ENCODE results near the gene ADGRB3. TPM values are rescaled to one million over a fixed set of nuclear protein-coding genes. Genes with fewer than 3 reads are reported as not detected.

ADGRB3 gene
- total RNA-seq, 1 experiment from 2014 or later = not detected

- H3K36me3 ChIP-seq (ENCODE audit: insufficient read depth, low read length) = no peaks in the 10 kb centered on the region
- no peak overlapping the region for H3K27ac ChIP-seq (ENCODE audit: low read length)
- no peak overlapping the region for H3K4me2 ChIP-seq (ENCODE audit: low read depth, low read length, poor library complexity, severe bottlenecking)
- H3K27me3 ChIP-seq (ENCODE audit: low read length) = no peaks in the 10 kb centered on the region
- H3K9me2 ChIP-seq (replicated peaks; ENCODE audit: insufficient read depth, low read length) = no peaks in the 10 kb centered on the region
- H2AFZ ChIP-seq (ENCODE audit: low read length) = no peak overlapping the region
- no peak overlapping the region for H3K9ac ChIP-seq (ENCODE audit: low read length)
- DNase-seq = no peak
- H3K4me1 ChIP-seq (ENCODE audit: low read length) = no peaks in the 10 kb centered on the region
- no peak overlapping the region for H3K4me3 ChIP-seq (ENCODE audit: low read length)
- no peaks in the 10 kb centered on the region for H4K20me1 ChIP-seq (ENCODE audit: insufficient read depth, low read depth, low read length)
- H3K9me3 ChIP-seq (ENCODE audit: low read length) = no peaks in the 10 kb centered on the region
- no peaks in the 10 kb centered on the region for H3K79me2 ChIP-seq (ENCODE audit: low read length)
Observed at GRCh38 chr6:69390125-69390524, 755.0 kb downstream of the ADGRB3 start.

GRCh38 chr6:69391106-69391505 is 756.0 kb downstream of the ADGRB3 start:
- no peaks in the 10 kb centered on the region for H3K79me2 ChIP-seq (ENCODE audit: low read length)
- no peaks in the 10 kb centered on the region for H3K27me3 ChIP-seq (ENCODE audit: low read length)
- no peaks in the 10 kb centered on the region for H3K36me3 ChIP-seq (ENCODE audit: insufficient read depth, low read length)
- no peaks in the 10 kb centered on the region for H3K9me3 ChIP-seq (ENCODE audit: low read length)
- H3K27ac ChIP-seq (ENCODE audit: low read length) = no peak overlapping the region
- no peak overlapping the region for H3K9ac ChIP-seq (ENCODE audit: low read length)
- H3K4me1 ChIP-seq (ENCODE audit: low read length) = no peaks in the 10 kb centered on the region
- H2AFZ ChIP-seq (ENCODE audit: low read length) = no peak overlapping the region
- H3K4me3 ChIP-seq (ENCODE audit: low read length) = no peak overlapping the region
- H3K9me2 ChIP-seq (replicated peaks; ENCODE audit: insufficient read depth, low read length) = no peaks in the 10 kb centered on the region
- H3K4me2 ChIP-seq (ENCODE audit: low read depth, low read length, poor library complexity, severe bottlenecking) = no peak overlapping the region
- no peak for DNase-seq
- no peaks in the 10 kb centered on the region for H4K20me1 ChIP-seq (ENCODE audit: insufficient read depth, low read depth, low read length)

GRCh38 chr6:69392745-69393144 is 757.7 kb downstream of the ADGRB3 start:
- Histone ChIP-seq H4K20me1 (ENCODE audit: insufficient read depth, low read depth, low read length) (no peaks in the 10 kb centered on the region), H3K36me3 (ENCODE audit: insufficient read depth, low read length) (no peaks in the 10 kb centered on the region), H2AFZ (ENCODE audit: low read length) (no peak overlapping the region)

GRCh38 chr6:69398311-69398710 is 763.2 kb downstream of the ADGRB3 start:
- H3K27ac ChIP-seq (ENCODE audit: low read length) = no peak overlapping the region
- H3K79me2 ChIP-seq (ENCODE audit: low read length) = no peaks in the 10 kb centered on the region
- no peaks in the 10 kb centered on the region for H3K27me3 ChIP-seq (ENCODE audit: low read length)
- DNase-seq = no peak
- no peaks in the 10 kb centered on the region for H3K9me2 ChIP-seq (replicated peaks; ENCODE audit: insufficient read depth, low read length)
- no peaks in the 10 kb centered on the region for H3K9me3 ChIP-seq (ENCODE audit: low read length)
- H4K20me1 ChIP-seq (ENCODE audit: insufficient read depth, low read depth, low read length) = no peaks in the 10 kb centered on the region
- no peak overlapping the region for H3K4me3 ChIP-seq (ENCODE audit: low read length)
- no peak overlapping the region for H3K4me2 ChIP-seq (ENCODE audit: low read depth, low read length, poor library complexity, severe bottlenecking)
- H3K36me3 ChIP-seq (ENCODE audit: insufficient read depth, low read length) = no peaks in the 10 kb centered on the region
- H3K4me1 ChIP-seq (ENCODE audit: low read length) = no peaks in the 10 kb centered on the region
- no peak overlapping the region for H3K9ac ChIP-seq (ENCODE audit: low read length)
- no peak overlapping the region for H2AFZ ChIP-seq (ENCODE audit: low read length)

More at GRCh38 chr6:69392745-69393144, 757.7 kb downstream of the ADGRB3 start:
- no peak overlapping the region for H3K4me3 ChIP-seq (ENCODE audit: low read length)
- H3K9ac ChIP-seq (ENCODE audit: low read length) = no peak overlapping the region
- DNase-seq = no peak
- H3K79me2 ChIP-seq (ENCODE audit: low read length) = no peaks in the 10 kb centered on the region
- H3K4me2 ChIP-seq (ENCODE audit: low read depth, low read length, poor library complexity, severe bottlenecking) = no peak overlapping the region
- no peaks in the 10 kb centered on the region for H3K9me2 ChIP-seq (replicated peaks; ENCODE audit: insufficient read depth, low read length)
- H3K4me1 ChIP-seq (ENCODE audit: low read length) = no peaks in the 10 kb centered on the region
- H3K27ac ChIP-seq (ENCODE audit: low read length) = no peak overlapping the region
- no peaks in the 10 kb centered on the region for H3K27me3 ChIP-seq (ENCODE audit: low read length)
- H3K9me3 ChIP-seq (ENCODE audit: low read length) = no peaks in the 10 kb centered on the region

DNA sequence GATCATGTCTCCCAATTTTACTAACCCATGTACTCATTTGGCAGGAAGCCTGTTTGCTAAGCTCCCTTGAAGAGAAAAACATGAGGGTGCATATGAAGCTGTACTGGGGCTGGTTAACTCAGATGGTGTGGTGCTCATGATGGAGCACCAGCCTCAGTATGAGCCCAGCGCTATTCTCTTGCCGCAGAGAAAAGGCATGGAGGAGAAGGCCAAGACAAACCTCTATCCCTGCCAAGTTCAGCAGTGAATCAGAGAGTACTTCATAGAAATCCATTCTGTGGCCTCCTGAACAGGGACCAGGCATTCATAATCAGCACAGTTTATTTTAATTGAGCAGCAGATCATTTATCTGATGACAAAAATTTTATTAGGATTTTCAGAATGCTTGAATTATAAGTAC is 763.6 kb downstream of the ADGRB3 start:
- Histone ChIP-seq H3K27me3 (ENCODE audit: low read length) (no peaks in the 10 kb centered on the region), H4K20me1 (ENCODE audit: insufficient read depth, low read depth, low read length) (no peaks in the 10 kb centered on the region), H3K4me1 (ENCODE audit: low read length) (no peaks in the 10 kb centered on the region), H2AFZ (ENCODE audit: low read length) (no peak overlapping the region), H3K79me2 (ENCODE audit: low read length) (no peaks in the 10 kb centered on the region), H3K4me3 (ENCODE audit: low read length) (no peak overlapping the region), H3K27ac (ENCODE audit: low read length) (no peak overlapping the region), H3K9me2 (replicated peaks; ENCODE audit: insufficient read depth, low read length) (no peaks in the 10 kb centered on the region), H3K9me3 (ENCODE audit: low read length) (no peaks in the 10 kb centered on the region), H3K9ac (ENCODE audit: low read length) (no peak overlapping the region), H3K36me3 (ENCODE audit: insufficient read depth, low read length) (no peaks in the 10 kb centered on the region), H3K4me2 (ENCODE audit: low read depth, low read length, poor library complexity, severe bottlenecking) (no peak overlapping the region)
- DNase-seq = no peak

DNA sequence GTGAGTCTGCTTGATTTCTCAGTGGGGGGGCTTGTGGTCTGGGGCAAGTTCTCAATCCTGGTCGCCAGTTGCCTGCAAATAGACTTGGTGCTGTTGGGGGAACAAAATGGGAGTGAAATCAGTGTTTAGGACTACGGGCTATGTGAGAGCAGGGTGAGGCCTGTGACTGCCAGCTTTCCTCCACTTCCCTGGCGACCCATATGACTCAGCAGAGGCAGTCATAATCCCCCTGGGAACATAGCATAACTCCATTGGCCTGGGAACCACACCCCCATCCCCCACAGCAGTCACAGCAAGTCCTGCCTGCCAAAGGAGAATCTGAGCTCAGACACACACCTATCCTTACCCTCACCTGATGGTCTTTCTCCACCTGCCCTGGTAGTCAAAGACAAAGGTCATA is 773.8 kb downstream of the ADGRB3 start:
- DNase-seq = no peak

GRCh38 chr6:69416776-69417175 is 781.7 kb downstream of the ADGRB3 start:
- Histone ChIP-seq H3K4me3 (ENCODE audit: low read length) (no peak overlapping the region), H3K9me3 (ENCODE audit: low read length) (no peaks in the 10 kb centered on the region), H3K4me2 (ENCODE audit: low read depth, low read length, poor library complexity, severe bottlenecking) (no peak overlapping the region), H4K20me1 (ENCODE audit: insufficient read depth, low read depth, low read length) (no peaks in the 10 kb centered on the region), H3K9ac (ENCODE audit: low read length) (no peak overlapping the region), H3K27ac (ENCODE audit: low read length) (no peak overlapping the region), H2AFZ (ENCODE audit: low read length) (no peak overlapping the region), H3K36me3 (ENCODE audit: insufficient read depth, low read length) (no peaks in the 10 kb centered on the region), H3K79me2 (ENCODE audit: low read length) (no peaks in the 10 kb centered on the region), H3K9me2 (replicated peaks; ENCODE audit: insufficient read depth, low read length) (no peaks in the 10 kb centered on the region), H3K27me3 (ENCODE audit: low read length) (no peaks in the 10 kb centered on the region), H3K4me1 (ENCODE audit: low read length) (no peaks in the 10 kb centered on the region)
- DNase-seq = no peak

More for the DNA sequence above, 773.8 kb downstream of the ADGRB3 start:
- no peaks in the 10 kb centered on the region for H3K9me3 ChIP-seq (ENCODE audit: low read length)
- no peaks in the 10 kb centered on the region for H3K9me2 ChIP-seq (replicated peaks; ENCODE audit: insufficient read depth, low read length)
- no peak overlapping the region for H3K4me3 ChIP-seq (ENCODE audit: low read length)
- no peak overlapping the region for H3K27ac ChIP-seq (ENCODE audit: low read length)
- H3K36me3 ChIP-seq (ENCODE audit: insufficient read depth, low read length) = no peaks in the 10 kb centered on the region
- no peak overlapping the region for H3K4me2 ChIP-seq (ENCODE audit: low read depth, low read length, poor library complexity, severe bottlenecking)
- H3K4me1 ChIP-seq (ENCODE audit: low read length) = no peaks in the 10 kb centered on the region
- H2AFZ ChIP-seq (ENCODE audit: low read length) = no peak overlapping the region
- H3K9ac ChIP-seq (ENCODE audit: low read length) = no peak overlapping the region
- H3K79me2 ChIP-seq (ENCODE audit: low read length) = no peaks in the 10 kb centered on the region
- H3K27me3 ChIP-seq (ENCODE audit: low read length) = no peaks in the 10 kb centered on the region
- no peaks in the 10 kb centered on the region for H4K20me1 ChIP-seq (ENCODE audit: insufficient read depth, low read depth, low read length)

GRCh38 chr6:69421269-69421668 is 786.2 kb downstream of the ADGRB3 start:
- H3K27me3 ChIP-seq (ENCODE audit: low read length) = no peaks in the 10 kb centered on the region
- H3K27ac ChIP-seq (ENCODE audit: low read length) = no peak overlapping the region
- no peaks in the 10 kb centered on the region for H3K36me3 ChIP-seq (ENCODE audit: insufficient read depth, low read length)
- H3K4me3 ChIP-seq (ENCODE audit: low read length) = no peak overlapping the region
- H3K9ac ChIP-seq (ENCODE audit: low read length) = no peak overlapping the region
- H3K79me2 ChIP-seq (ENCODE audit: low read length) = no peaks in the 10 kb centered on the region
- no peak for DNase-seq
- no peak overlapping the region for H3K4me2 ChIP-seq (ENCODE audit: low read depth, low read length, poor library complexity, severe bottlenecking)
- H4K20me1 ChIP-seq (ENCODE audit: insufficient read depth, low read depth, low read length) = no peaks in the 10 kb centered on the region
- H3K9me3 ChIP-seq (ENCODE audit: low read length) = no peaks in the 10 kb centered on the region
- H3K4me1 ChIP-seq (ENCODE audit: low read length) = no peaks in the 10 kb centered on the region
- H2AFZ ChIP-seq (ENCODE audit: low read length) = no peak overlapping the region
- no peaks in the 10 kb centered on the region for H3K9me2 ChIP-seq (replicated peaks; ENCODE audit: insufficient read depth, low read length)

GRCh38 chr6:69422020-69422419 is 786.9 kb downstream of the ADGRB3 start:
- Histone ChIP-seq H3K4me3 (ENCODE audit: low read length) (no peak overlapping the region), H4K20me1 (ENCODE audit: insufficient read depth, low read depth, low read length) (no peaks in the 10 kb centered on the region), H3K9me3 (ENCODE audit: low read length) (no peaks in the 10 kb centered on the region), H3K4me2 (ENCODE audit: low read depth, low read length, poor library complexity, severe bottlenecking) (no peak overlapping the region), H3K27me3 (ENCODE audit: low read length) (no peaks in the 10 kb centered on the region), H3K9ac (ENCODE audit: low read length) (no peak overlapping the region), H2AFZ (ENCODE audit: low read length) (no peak overlapping the region), H3K79me2 (ENCODE audit: low read length) (no peaks in the 10 kb centered on the region), H3K4me1 (ENCODE audit: low read length) (no peaks in the 10 kb centered on the region), H3K36me3 (ENCODE audit: insufficient read depth, low read length) (no peaks in the 10 kb centered on the region), H3K27ac (ENCODE audit: low read length) (no peak overlapping the region), H3K9me2 (replicated peaks; ENCODE audit: insufficient read depth, low read length) (no peaks in the 10 kb centered on the region)
- DNase-seq = no peak
